Measurements from ENCODE around the gene ANKS1B.
"Not testable (repeated sequence)": the region's sequence is repeated elsewhere in the genome, so short reads cannot be mapped to it uniquely, and the experiment has no call there.

Gene ANKS1B

GRCh38 chr12:99334285-99335056, 650.3 kb downstream of the ANKS1B start:
- TF ChIP-seq CTCF (conservative IDR thresholded peaks at IDR 0.05): no peak
- no peak overlapping the region for H3K27ac ChIP-seq

- no peak for TF ChIP-seq CTCF (conservative IDR thresholded peaks at IDR 0.05)
- H3K27ac ChIP-seq: peak overlapping the region; percentile 59
These were observed 651.7 kb downstream of the ANKS1B start for GRCh38 chr12:99332936-99333591.

- H3K27ac ChIP-seq: no peak overlapping the region
- no peak for TF ChIP-seq CTCF (conservative IDR thresholded peaks at IDR 0.05)
These were observed 654.5 kb downstream of the ANKS1B start for GRCh38 chr12:99330216-99330615.

GRCh38 chr12:99321210-99321609, 663.5 kb downstream of the ANKS1B start:
- not testable (repeated sequence) for H3K27ac ChIP-seq

GRCh38 chr12:99311373-99311772, 673.4 kb downstream of the ANKS1B start:
- H3K27ac ChIP-seq: no peak overlapping the region
- no peak for TF ChIP-seq CTCF (conservative IDR thresholded peaks at IDR 0.05)

GRCh38 chr12:99309812-99310211, 674.9 kb downstream of the ANKS1B start:
- no peak for TF ChIP-seq CTCF (conservative IDR thresholded peaks at IDR 0.05)
- H3K27ac ChIP-seq: no peak overlapping the region

- no peak for TF ChIP-seq CTCF (conservative IDR thresholded peaks at IDR 0.05)
- H3K27ac ChIP-seq: no peak overlapping the region
These were observed 681.9 kb downstream of the ANKS1B start for GRCh38 chr12:99302874-99303273.

GRCh38 chr12:99287136-99287535, 697.6 kb downstream of the ANKS1B start:
- H3K27ac ChIP-seq: no peak overlapping the region
- TF ChIP-seq CTCF (conservative IDR thresholded peaks at IDR 0.05): no peak

Measured in VCaP (cell line).